ENCODE data around the gene HDGFL2. TPM values are rescaled to one million over a fixed set of nuclear protein-coding genes. Genes with fewer than 3 reads are reported as not detected.

Gene HDGFL2
- total RNA-seq, 1 experiment from 2014 or later = 108 TPM

DNA sequence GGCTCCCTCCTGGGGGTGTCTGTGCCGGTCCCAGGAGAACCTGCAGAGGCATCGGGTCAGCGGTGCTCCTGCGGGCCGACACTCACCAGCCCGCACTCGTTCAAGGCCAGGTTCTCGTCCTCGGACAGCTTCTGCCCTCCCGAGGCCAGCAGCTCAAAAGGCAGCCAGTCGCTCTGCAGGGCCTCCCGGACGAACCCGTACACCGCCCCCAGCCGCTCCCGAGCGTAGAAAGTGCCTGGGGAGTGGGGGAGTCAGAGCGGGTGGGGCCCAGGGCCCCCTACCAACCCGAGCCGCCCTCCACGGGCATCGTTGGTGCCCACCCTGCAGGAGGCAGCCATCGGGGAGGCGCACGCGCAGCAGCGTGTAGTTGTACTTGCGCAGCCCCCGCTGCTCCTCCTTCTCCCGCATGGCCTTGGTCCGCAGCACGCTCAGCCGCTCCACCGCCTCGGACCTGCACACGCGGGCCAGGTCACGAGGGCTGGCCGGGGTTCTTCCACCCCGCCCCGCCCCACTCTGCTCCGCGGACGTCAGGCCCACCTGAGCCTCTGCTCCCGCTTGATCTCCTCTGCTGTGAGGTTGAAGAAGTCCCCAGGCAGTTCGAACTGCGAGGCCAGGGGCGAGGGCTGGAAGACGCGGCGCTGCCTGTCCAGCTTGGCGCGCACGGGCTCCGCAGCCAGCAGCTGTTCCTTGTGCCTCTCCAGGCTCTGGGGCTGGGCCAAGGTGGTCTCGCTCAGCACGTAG, 26.0 kb upstream of the HDGFL2 start:
- Histone ChIP-seq H3K79me1 (ENCODE audit: insufficient read depth, low read depth, low read length, poor library complexity, severe bottlenecking) (no peaks in the 10 kb centered on the region), H3K23ac (ENCODE audit: insufficient read length, low read depth, low read length) (no peak overlapping the region), H3K27me3 (ENCODE audit: insufficient read depth, low read length) (no peaks in the 10 kb centered on the region), H3K56ac (ENCODE audit: insufficient read length, low read depth, low read length) (no peak overlapping the region), H2BK15ac (ENCODE audit: low read depth, low read length) (no peak overlapping the region), H3K9ac (ENCODE audit: extremely low read depth, insufficient read length, low read length) (no peak overlapping the region), H3K4ac (ENCODE audit: low read depth, low read length) (no peak overlapping the region), H2BK12ac (ENCODE audit: insufficient read length, low read depth, low read length) (no peak overlapping the region), H4K20me1 (ENCODE audit: control insufficient read depth, insufficient read depth, insufficient read length) (no peaks in the 10 kb centered on the region), H3K4me2 (ENCODE audit: insufficient read depth, insufficient read length, low read length) (no peak overlapping the region), H4K91ac (ENCODE audit: insufficient read length, low read depth, low read length) (no peak overlapping the region), H2BK5ac (ENCODE audit: insufficient read length, low read length) (no peak overlapping the region), H2AK5ac (ENCODE audit: insufficient read length, low read length) (no peak overlapping the region), H3T11ph (ENCODE audit: low read length) (no peak overlapping the region), H3K9me3 (ENCODE audit: control insufficient read depth, low read depth, low read length) (no peaks in the 10 kb centered on the region), H3K4me1 (ENCODE audit: insufficient read depth, low read length) (no peaks in the 10 kb centered on the region), H2BK120ac (ENCODE audit: low read depth, low read length, poor library complexity, severe bottlenecking) (no peak overlapping the region), H2BK20ac (ENCODE audit: low read depth, low read length, poor library complexity, severe bottlenecking) (no peak overlapping the region), H3K79me2 (ENCODE audit: insufficient read depth, low read length) (no peaks in the 10 kb centered on the region), H4K5ac (ENCODE audit: insufficient read length, low read depth, low read length) (no peak overlapping the region), H3K14ac (ENCODE audit: insufficient read depth, low read length) (no peak overlapping the region; the same call in 1 of the 2 replicates), H3K27ac (ENCODE audit: insufficient read length, low read depth, low read length) (no peak overlapping the region), H4K8ac (replicated peaks; ENCODE audit: insufficient read length, low read depth, low read length) (no peak overlapping the region), H2AFZ (ENCODE audit: low read length) (no peak overlapping the region), H3K23me2 (ENCODE audit: insufficient read length, low read depth, low read length, poor library complexity, severe bottlenecking) (no peaks in the 10 kb centered on the region), H3K18ac (ENCODE audit: insufficient read length, low read depth, low read length) (no peak overlapping the region)
- peak overlapping the region in 1 of 3 experiments; percentile 89; a peak in 2 of 7 replicates for H3K27ac Mint-ChIP-seq
- WGBS (ENCODE audit: extremely low coverage, insufficient read length, low lambda C conversion rate) = no CpG with 5 or more reads among the region's 58 CpGs
- DNase-seq = no peak
- H3K27me3 Mint-ChIP-seq (ENCODE audit: low read depth) = no peaks in the 10 kb centered on the region; the same call in 1 of the 2 replicates
- no peak overlapping the region for H3K4me3 Mint-ChIP-seq
- H3K36me3 Mint-ChIP-seq (ENCODE audit: insufficient read depth in 1 of 3, low read depth in 3 of 3) = peaks cover 20 to 60% (median 44%) of the 10 kb centered on the region in 3 experiments
- TF ChIP-seq, protein P1, sequence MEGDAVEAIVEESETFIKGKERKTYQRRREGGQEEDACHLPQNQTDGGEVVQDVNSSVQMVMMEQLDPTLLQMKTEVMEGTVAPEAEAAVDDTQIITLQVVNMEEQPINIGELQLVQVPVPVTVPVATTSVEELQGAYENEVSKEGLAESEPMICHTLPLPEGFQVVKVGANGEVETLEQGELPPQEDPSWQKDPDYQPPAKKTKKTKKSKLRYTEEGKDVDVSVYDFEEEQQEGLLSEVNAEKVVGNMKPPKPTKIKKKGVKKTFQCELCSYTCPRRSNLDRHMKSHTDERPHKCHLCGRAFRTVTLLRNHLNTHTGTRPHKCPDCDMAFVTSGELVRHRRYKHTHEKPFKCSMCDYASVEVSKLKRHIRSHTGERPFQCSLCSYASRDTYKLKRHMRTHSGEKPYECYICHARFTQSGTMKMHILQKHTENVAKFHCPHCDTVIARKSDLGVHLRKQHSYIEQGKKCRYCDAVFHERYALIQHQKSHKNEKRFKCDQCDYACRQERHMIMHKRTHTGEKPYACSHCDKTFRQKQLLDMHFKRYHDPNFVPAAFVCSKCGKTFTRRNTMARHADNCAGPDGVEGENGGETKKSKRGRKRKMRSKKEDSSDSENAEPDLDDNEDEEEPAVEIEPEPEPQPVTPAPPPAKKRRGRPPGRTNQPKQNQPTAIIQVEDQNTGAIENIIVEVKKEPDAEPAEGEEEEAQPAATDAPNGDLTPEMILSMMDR (conservative IDR thresholded peaks at IDR 0.05) = no peak
- 0 out of 4 replicates have a peak, but pooled peaks cover 0 to 5% of the 10 kb centered on the region in 2 experiments for H3K4me1 Mint-ChIP-seq
- H3K9me3 Mint-ChIP-seq = no peaks in the 10 kb centered on the region

Measured in H9 (cell line).